ENCODE measurements around the gene GPRIN1. TPM values are rescaled to one million over a fixed set of nuclear protein-coding genes. Genes with fewer than 3 reads are reported as not detected.

Gene GPRIN1
- polyA plus RNA-seq, 1 experiment, result 4.0 TPM

DNA sequence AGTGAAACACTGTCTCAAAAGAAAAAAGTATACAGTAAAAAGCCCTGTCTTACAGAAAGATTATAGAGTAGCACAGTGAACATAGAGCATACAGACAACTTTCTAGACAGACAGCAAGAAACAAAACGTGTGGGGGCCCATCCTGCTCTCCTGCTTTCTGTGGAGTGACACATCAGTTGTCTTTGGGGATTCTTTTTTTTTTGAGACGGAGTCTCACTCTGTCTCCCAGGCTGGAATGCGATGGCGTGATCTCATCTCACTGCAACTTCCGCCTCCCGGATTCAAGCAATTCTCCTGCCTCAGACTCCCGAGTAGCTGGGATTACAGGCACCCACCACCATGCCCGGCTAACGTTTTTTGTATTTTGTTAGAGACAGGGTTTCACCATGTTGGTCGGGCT is 46.0 kb downstream of the GPRIN1 start:
- ChIA-PET POLR2A (no interaction called here), CTCF (interaction anchor here (1.1 to 2.1 kb wide), 2 partner anchors 8 to 97 kb away, joined by 3 to 4 read pairs; no protein-coding TSS in a partner anchor)
- no peak overlapping the region for H3K4me3 ChIP-seq (ENCODE audit: low read depth, low read length)
- H3K27ac ChIP-seq (ENCODE audit: low read depth, low read length), result no peak overlapping the region
- H3K9me3 ChIP-seq (ENCODE audit: control insufficient read depth, insufficient read depth, low read length), result peaks cover 4% of the 10 kb centered on the region
- peaks cover 7% of the 10 kb centered on the region for H3K27me3 ChIP-seq (ENCODE audit: control insufficient read depth, insufficient read depth, low read length)
- no peak for TF ChIP-seq CTCF (IDR thresholded peaks at IDR 0.05; ENCODE audit: low read depth, low read length)
- no peak for DNase-seq (ENCODE audit: low read depth, low spot score)

DNA sequence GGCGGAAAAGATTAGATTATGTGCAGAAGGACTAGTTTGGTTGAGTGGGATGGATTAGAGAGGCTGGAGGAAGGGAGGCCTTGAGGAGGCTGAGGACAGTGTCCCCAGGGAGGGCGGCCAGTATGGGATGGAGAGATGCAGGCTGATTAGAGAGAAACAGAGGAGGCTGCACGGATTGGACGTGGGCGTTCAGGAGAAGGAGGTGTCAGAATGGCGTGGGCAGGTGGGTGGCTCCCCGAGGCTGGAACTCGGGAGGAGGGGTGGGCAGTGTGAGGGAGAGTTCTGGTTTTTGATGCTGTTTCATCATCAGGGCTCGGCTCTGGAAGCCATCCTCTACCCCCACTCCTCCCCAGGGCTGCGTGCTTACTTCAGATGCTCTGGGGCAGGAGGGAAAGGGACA is 47.8 kb downstream of the GPRIN1 start:
- POLR2A ChIA-PET, result no interaction called here
- CTCF ChIA-PET, result interaction anchor here (0.6 to 2.1 kb wide), 3 partner anchors 10 to 114 kb away, joined by 4 to 5 read pairs (median 4); no protein-coding TSS in a partner anchor
- H3K27me3 ChIP-seq (ENCODE audit: control insufficient read depth, insufficient read depth, low read length), result peaks cover 7% of the 10 kb centered on the region

GRCh38 chr5:176561259-176561658 is 48.7 kb downstream of the GPRIN1 start:
- DNase-seq (ENCODE audit: low read depth, low spot score), result no peak
- no peak overlapping the region for H3K27ac ChIP-seq (ENCODE audit: low read depth, low read length)
- TF ChIP-seq CTCF (IDR thresholded peaks at IDR 0.05; ENCODE audit: low read depth, low read length), result no peak
- H3K4me3 ChIP-seq (ENCODE audit: low read depth, low read length), result no peak overlapping the region
- ChIA-PET POLR2A (no interaction called here), CTCF (interaction anchor here (0.5 to 1.5 kb wide), 3 partner anchors 27 to 114 kb away, joined by 3 to 5 read pairs (median 4); no protein-coding TSS in a partner anchor)
- peaks cover 6% of the 10 kb centered on the region for H3K9me3 ChIP-seq (ENCODE audit: control insufficient read depth, insufficient read depth, low read length)
- H3K27me3 ChIP-seq (ENCODE audit: control insufficient read depth, insufficient read depth, low read length), result peaks cover 4% of the 10 kb centered on the region

More for the DNA sequence above, 47.8 kb downstream of the GPRIN1 start:
- Histone ChIP-seq H3K4me3 (ENCODE audit: low read depth, low read length) (no peak overlapping the region), H3K27ac (ENCODE audit: low read depth, low read length) (no peak overlapping the region), H3K9me3 (ENCODE audit: control insufficient read depth, insufficient read depth, low read length) (peaks cover 10% of the 10 kb centered on the region)
- DNase-seq (ENCODE audit: low read depth, low spot score), result no peak
- no peak for TF ChIP-seq CTCF (IDR thresholded peaks at IDR 0.05; ENCODE audit: low read depth, low read length)

GRCh38 chr5:176560364-176560763 is 49.6 kb downstream of the GPRIN1 start:
- peaks cover 4% of the 10 kb centered on the region for H3K27me3 ChIP-seq (ENCODE audit: control insufficient read depth, insufficient read depth, low read length)
- POLR2A ChIA-PET, result no interaction called here
- CTCF ChIA-PET, result no interaction called here

GRCh38 chr5:176559683-176560082 is 50.3 kb downstream of the GPRIN1 start:
- POLR2A ChIA-PET, result no interaction called here
- Histone ChIP-seq H3K9me3 (ENCODE audit: control insufficient read depth, insufficient read depth, low read length) (peaks cover 5% of the 10 kb centered on the region), H3K27ac (ENCODE audit: low read depth, low read length) (no peak overlapping the region), H3K4me3 (ENCODE audit: low read depth, low read length) (no peak overlapping the region), H3K27me3 (ENCODE audit: control insufficient read depth, insufficient read depth, low read length) (peaks cover 4% of the 10 kb centered on the region)
- no peak for DNase-seq (ENCODE audit: low read depth, low spot score)
- TF ChIP-seq CTCF (IDR thresholded peaks at IDR 0.05; ENCODE audit: low read depth, low read length), result no peak
- CTCF ChIA-PET, result interaction anchor here (0.7 to 1.0 kb wide), 2 partner anchors 13 to 14 kb away, joined by 5 read pairs; no protein-coding TSS in a partner anchor

More at GRCh38 chr5:176560364-176560763, 49.6 kb downstream of the GPRIN1 start:
- no peak for DNase-seq (ENCODE audit: low read depth, low spot score)
- H3K27ac ChIP-seq (ENCODE audit: low read depth, low read length), result no peak overlapping the region
- no peak overlapping the region for H3K4me3 ChIP-seq (ENCODE audit: low read depth, low read length)
- H3K9me3 ChIP-seq (ENCODE audit: control insufficient read depth, insufficient read depth, low read length), result peaks cover 5% of the 10 kb centered on the region
- no peak for TF ChIP-seq CTCF (IDR thresholded peaks at IDR 0.05; ENCODE audit: low read depth, low read length)

All from AG04450 (cell line).